Measurements from ENCODE around the gene TEX14. TPM values are rescaled to one million over a fixed set of nuclear protein-coding genes. Genes with fewer than 3 reads are reported as not detected.

TEX14 gene
- total RNA-seq, 2 donors from 2014 or later: not detected

DNA sequence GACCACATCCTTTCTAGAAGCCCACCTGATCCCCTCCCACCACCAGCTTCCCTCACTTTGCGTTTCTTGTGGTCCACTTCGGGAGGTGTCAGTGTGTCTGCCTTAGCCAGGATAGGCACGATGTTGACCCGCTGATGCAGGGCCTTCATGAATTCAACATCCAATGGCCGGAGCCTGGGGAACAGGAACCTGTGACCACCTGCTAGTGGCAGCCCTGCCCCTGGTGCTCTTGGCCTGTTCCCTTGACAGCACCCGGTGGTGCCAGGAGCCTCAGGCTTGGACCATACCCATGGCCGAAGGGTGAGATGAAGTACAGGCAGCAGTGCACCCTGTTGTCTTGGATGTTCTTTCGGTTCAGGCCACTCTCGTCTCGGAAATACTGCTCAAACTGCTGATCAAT, 170.2 kb downstream of the TEX14 start:
- H3K27ac ChIP-seq: no peak overlapping the region
- H3K4me1 ChIP-seq: peaks cover 0 to 47% of the 10 kb centered on the region in 2 donors
- H3K4me3 ChIP-seq: no peak overlapping the region
- DNase-seq (ENCODE audit: low spot score): no peak
- TF ChIP-seq, protein P1, sequence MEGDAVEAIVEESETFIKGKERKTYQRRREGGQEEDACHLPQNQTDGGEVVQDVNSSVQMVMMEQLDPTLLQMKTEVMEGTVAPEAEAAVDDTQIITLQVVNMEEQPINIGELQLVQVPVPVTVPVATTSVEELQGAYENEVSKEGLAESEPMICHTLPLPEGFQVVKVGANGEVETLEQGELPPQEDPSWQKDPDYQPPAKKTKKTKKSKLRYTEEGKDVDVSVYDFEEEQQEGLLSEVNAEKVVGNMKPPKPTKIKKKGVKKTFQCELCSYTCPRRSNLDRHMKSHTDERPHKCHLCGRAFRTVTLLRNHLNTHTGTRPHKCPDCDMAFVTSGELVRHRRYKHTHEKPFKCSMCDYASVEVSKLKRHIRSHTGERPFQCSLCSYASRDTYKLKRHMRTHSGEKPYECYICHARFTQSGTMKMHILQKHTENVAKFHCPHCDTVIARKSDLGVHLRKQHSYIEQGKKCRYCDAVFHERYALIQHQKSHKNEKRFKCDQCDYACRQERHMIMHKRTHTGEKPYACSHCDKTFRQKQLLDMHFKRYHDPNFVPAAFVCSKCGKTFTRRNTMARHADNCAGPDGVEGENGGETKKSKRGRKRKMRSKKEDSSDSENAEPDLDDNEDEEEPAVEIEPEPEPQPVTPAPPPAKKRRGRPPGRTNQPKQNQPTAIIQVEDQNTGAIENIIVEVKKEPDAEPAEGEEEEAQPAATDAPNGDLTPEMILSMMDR (IDR thresholded peaks at IDR 0.05): no peak
- no peaks in the 10 kb centered on the region for H3K9me3 ChIP-seq
- no peaks in the 10 kb centered on the region for H3K36me3 ChIP-seq
- no peaks in the 10 kb centered on the region for H3K27me3 ChIP-seq

DNA sequence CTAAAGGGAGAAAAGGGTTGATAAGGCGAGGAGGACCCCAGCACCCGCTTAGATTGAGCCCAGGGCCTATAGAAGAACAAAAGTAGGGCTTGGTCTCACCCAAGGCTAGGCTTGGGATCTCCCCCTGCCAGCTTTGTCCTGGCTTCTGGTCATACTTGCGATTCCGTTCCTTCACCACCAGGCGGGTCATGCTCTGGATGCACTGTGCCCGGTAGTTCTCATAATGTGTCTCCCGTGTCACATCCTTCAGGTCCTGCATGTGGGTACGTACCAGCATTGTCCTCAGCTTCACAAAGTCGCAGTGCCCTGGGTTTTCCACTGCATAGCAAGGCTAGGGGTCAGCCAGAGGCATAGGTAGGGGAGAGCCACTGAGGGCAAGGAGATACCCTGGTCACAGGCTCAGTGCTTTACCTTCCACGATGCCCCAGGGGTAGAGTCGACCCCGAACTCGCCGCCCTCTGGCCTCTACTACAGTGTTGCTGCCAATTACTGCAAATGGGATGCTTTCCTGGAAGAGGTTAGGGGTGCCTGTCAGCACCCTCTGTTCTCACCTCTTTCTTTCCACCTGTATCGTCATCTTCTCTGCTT, 170.9 kb downstream of the TEX14 start:
- Histone ChIP-seq H3K36me3 (no peaks in the 10 kb centered on the region), H3K4me3 (no peak overlapping the region), H3K9me3 (no peaks in the 10 kb centered on the region), H3K4me1 (peaks cover 0 to 47% of the 10 kb centered on the region in 2 donors), H3K27me3 (no peaks in the 10 kb centered on the region), H3K27ac (no peak overlapping the region)
- TF ChIP-seq, protein P1 (IDR thresholded peaks at IDR 0.05): peak in 1 of 2 donors; percentile 37
- DNase-seq (ENCODE audit: low spot score): no peak

DNA sequence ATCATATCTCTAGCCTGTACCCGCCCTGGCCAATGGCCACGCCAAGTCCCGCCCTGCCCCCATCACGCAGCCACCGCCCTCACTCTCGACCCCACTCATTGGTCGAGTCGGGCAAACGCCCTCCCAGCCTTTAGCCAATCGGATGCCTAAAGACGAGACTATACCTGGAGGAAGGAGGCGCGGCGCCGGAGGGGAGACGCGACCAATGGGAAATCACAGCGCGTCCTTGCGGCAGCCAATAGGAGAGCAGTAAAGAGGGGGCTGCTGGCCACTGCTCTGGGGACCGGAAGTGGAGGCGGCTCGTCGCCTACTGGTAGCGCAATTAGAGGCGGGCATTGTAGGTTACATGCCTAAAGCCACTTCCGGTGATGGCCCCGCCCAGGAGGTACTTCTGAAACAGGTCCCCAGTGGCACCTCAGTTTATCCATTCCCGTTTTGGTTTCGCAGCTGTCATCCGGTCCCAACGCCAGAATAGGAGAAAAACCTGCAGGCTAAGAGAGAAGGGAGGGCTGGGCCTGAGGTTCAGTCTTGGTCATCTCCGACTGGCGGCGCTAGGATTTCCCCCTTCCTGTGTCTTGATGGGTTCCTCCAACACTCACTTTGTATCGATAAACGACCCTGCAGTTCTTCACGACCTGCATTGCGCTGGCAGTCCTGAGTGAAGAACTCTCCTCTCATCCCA, 173.8 kb downstream of the TEX14 start:
- Histone ChIP-seq H3K9me3 (no peaks in the 10 kb centered on the region), H3K36me3 (no peaks in the 10 kb centered on the region), H3K27ac (peak overlapping the region; percentile 94 to 99), H3K27me3 (no peaks in the 10 kb centered on the region), H3K4me3 (peak overlapping the region; percentile 63 to 76), H3K4me1 (peaks cover 0 to 57% of the 10 kb centered on the region in 2 donors)
- DNase-seq (ENCODE audit: low spot score): peak; percentile 100
- TF ChIP-seq, protein P1 (IDR thresholded peaks at IDR 0.05): no peak

DNA sequence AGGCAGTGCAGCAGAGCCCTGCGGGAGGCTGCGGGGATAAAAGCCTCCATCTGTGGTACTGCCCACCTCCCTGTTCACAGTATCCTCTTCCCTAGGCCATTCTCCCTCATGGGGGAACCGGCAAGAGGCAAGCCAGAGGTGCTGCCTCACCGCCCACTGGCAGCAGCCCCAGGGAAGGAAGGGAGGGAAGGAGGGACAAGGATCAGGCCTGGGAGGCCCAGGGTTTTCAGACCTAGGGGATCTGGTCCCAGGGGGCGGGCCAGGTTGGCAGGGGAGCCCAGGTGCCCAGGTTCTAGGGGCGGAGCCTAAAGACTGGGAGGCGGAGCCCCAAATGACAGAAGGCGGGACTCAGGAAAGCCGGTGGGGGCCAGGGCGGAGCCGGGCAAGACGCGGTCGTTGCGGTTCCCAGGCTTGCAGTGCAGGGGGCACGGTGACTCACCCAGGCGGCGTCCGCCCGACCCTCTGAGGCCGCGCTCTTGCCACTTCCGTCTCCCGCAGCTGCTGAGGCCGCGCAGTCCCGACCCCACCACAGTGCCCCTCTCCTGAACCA, 174.4 kb downstream of the TEX14 start:
- no peak for DNase-seq (ENCODE audit: low spot score)
- Histone ChIP-seq H3K4me1 (peaks cover 0 to 62% of the 10 kb centered on the region in 2 donors), H3K36me3 (peaks cover 3% of the 10 kb centered on the region), H3K27ac (peak overlapping the region; percentile 94 to 99), H3K9me3 (no peaks in the 10 kb centered on the region), H3K4me3 (peak overlapping the region; percentile 63 to 76), H3K27me3 (no peaks in the 10 kb centered on the region)
- TF ChIP-seq, protein P1 (IDR thresholded peaks at IDR 0.05): no peak

DNA sequence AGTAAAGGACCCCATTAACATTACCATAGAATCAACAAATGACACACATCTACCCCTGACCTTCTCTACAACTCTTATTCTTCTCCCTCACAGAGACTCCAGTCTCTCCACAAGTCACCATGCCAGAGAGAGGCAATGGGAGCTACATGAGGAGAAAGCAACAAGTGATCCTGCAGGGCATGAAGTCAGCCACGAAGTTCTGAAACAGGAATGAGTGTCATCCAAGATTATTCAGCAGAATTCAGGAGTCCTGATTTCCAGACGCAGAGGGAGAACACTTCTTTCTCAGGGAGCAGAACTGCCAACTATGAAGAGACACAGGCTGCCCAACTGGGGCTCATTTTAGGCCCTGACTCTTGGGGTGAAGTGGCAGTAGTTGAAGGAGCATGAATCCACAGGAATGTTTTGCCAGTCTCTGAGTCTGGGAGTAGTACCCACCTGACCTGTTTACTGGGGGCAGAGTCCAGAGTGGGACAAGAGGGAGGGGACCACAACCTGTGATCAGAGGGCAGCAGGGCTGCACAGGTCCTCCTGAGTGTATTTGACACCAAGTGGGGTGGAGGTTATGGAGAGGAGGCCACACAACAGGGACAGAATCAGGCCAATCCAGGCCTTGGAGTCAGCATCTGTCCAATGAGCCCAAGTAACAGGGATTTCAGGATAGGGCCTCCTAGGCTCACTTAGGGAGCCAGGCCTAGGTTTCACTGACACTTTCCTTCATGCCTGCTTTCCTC, 175.0 kb downstream of the TEX14 start:
- Histone ChIP-seq H3K9me3 (no peaks in the 10 kb centered on the region), H3K4me1 (peaks cover 0 to 62% of the 10 kb centered on the region in 2 donors), H3K27ac (peak overlapping the region; percentile 94 to 99), H3K36me3 (peaks cover 4% of the 10 kb centered on the region), H3K4me3 (peak overlapping the region; percentile 63 to 76), H3K27me3 (no peaks in the 10 kb centered on the region)
- no peak for DNase-seq (ENCODE audit: low spot score)
- TF ChIP-seq, protein P1 (IDR thresholded peaks at IDR 0.05): no peak

Measured in right atrium auricular region (tissue), 2 donors.